Osteocyte (in vitro differentiated cells): ENCODE results near the gene GRAMD1B. TPM values are rescaled to one million over a fixed set of nuclear protein-coding genes. Genes with fewer than 3 reads are reported as not detected.

Experiments
- DNase-seq: peaks from one replicate; pipeline ENCODE4 v3.0.0; 2021; ENCODE audit warnings: mixed read lengths; ENCODE audit not compliant: unreplicated experiment; ENCODE audit errors: extremely low spot score
- H3K27ac Mint-ChIP-seq: one replicate; pipeline ENCODE4 v1.8.0; 2021; ENCODE audit warnings: mild to moderate bottlenecking, mixed read lengths; ENCODE audit not compliant: unreplicated experiment
- H3K27me3 Mint-ChIP-seq: one replicate; pipeline ENCODE4 v1.8.0; 2021; ENCODE audit warnings: mixed read lengths; ENCODE audit not compliant: unreplicated experiment
- H3K36me3 Mint-ChIP-seq: one replicate; pipeline ENCODE4 v1.8.0; 2021; ENCODE audit warnings: mixed read lengths; ENCODE audit not compliant: unreplicated experiment
- H3K4me1 Mint-ChIP-seq: one replicate; pipeline ENCODE4 v1.8.0; 2021; ENCODE audit warnings: mixed read lengths; ENCODE audit not compliant: unreplicated experiment
- H3K4me3 Mint-ChIP-seq: one replicate; pipeline ENCODE4 v1.8.0; 2021; ENCODE audit warnings: mild to moderate bottlenecking, moderate library complexity, mixed read lengths; ENCODE audit not compliant: unreplicated experiment
- H3K9me3 Mint-ChIP-seq: one replicate; pipeline ENCODE4 v1.8.0; 2021; ENCODE audit warnings: mixed read lengths; ENCODE audit not compliant: unreplicated experiment
- CTCF ChIP-seq: fragments of 200-600 bp; sonication (generic); IDR thresholded peaks from 2 replicates; pipeline ENCODE4 v1.5.0; 2021; ENCODE audit warnings: antibody characterized with exemption, mild to moderate bottlenecking, moderate library complexity
- total RNA-seq: library from RNA; stranded (reverse); gene quantifications from 2 replicates; pipeline ENCODE4 v1.2.1, GENCODE V29; 2021

GRAMD1B gene
- total RNA-seq, 1 donor from 2014 or later: 1.9 TPM

GRCh38 chr11:123421589-123421988 is 8.5 kb upstream of the GRAMD1B start:
- DNase-seq: no peak
- TF ChIP-seq CTCF: no peak
- Mint-ChIP-seq H3K27ac (no peak overlapping the region), H3K36me3 (no peaks in the 10 kb centered on the region), H3K4me3 (no peak overlapping the region), H3K4me1 (no peaks in the 10 kb centered on the region), H3K9me3 (no peaks in the 10 kb centered on the region), H3K27me3 (peaks cover 84% of the 10 kb centered on the region)

GRCh38 chr11:123425367-123425766 is 4.7 kb upstream of the GRAMD1B start:
- H3K36me3 Mint-ChIP-seq: no peaks in the 10 kb centered on the region
- peaks cover 6% of the 10 kb centered on the region for H3K4me1 Mint-ChIP-seq
- DNase-seq: no peak
- no peaks in the 10 kb centered on the region for H3K9me3 Mint-ChIP-seq
- peaks cover 68% of the 10 kb centered on the region for H3K27me3 Mint-ChIP-seq
- H3K27ac Mint-ChIP-seq: no peak overlapping the region
- TF ChIP-seq CTCF: no peak
- no peak overlapping the region for H3K4me3 Mint-ChIP-seq

GRCh38 chr11:123426789-123427188 is 3.3 kb upstream of the GRAMD1B start:
- TF ChIP-seq CTCF: no peak
- DNase-seq: no peak
- no peak overlapping the region for H3K4me3 Mint-ChIP-seq
- no peak overlapping the region for H3K27ac Mint-ChIP-seq
- H3K9me3 Mint-ChIP-seq: no peaks in the 10 kb centered on the region
- H3K4me1 Mint-ChIP-seq: peaks cover 9% of the 10 kb centered on the region
- no peaks in the 10 kb centered on the region for H3K36me3 Mint-ChIP-seq
- peaks cover 53% of the 10 kb centered on the region for H3K27me3 Mint-ChIP-seq

- no peaks in the 10 kb centered on the region for H3K36me3 Mint-ChIP-seq
- TF ChIP-seq CTCF: no peak
- DNase-seq: no peak
- no peaks in the 10 kb centered on the region for H3K9me3 Mint-ChIP-seq
- peaks cover 9% of the 10 kb centered on the region for H3K4me1 Mint-ChIP-seq
- peaks cover 47% of the 10 kb centered on the region for H3K27me3 Mint-ChIP-seq
- H3K4me3 Mint-ChIP-seq: no peak overlapping the region
- no peak overlapping the region for H3K27ac Mint-ChIP-seq
These were observed 2.7 kb upstream of the GRAMD1B start for GRCh38 chr11:123427405-123427804.

- Mint-ChIP-seq H3K4me1 (peaks cover 9% of the 10 kb centered on the region), H3K9me3 (no peaks in the 10 kb centered on the region), H3K27me3 (peaks cover 39% of the 10 kb centered on the region), H3K4me3 (no peak overlapping the region), H3K36me3 (no peaks in the 10 kb centered on the region), H3K27ac (no peak overlapping the region)
- TF ChIP-seq CTCF: no peak
- no peak for DNase-seq
These were observed 1.9 kb upstream of the GRAMD1B start for GRCh38 chr11:123428116-123428715.
